Neural cell (in vitro differentiated cells): ENCODE data around the gene PDS5B. TPM values are rescaled to one million over a fixed set of nuclear protein-coding genes. Genes with fewer than 3 reads are reported as not detected.

Source experiments
- H2AFZ ChIP-seq: fragments of 200-600, 300-800 bp; sonication (generic), shearing (Covaris generic); 2 replicates; pipeline ENCODE4 v1.6.0; 2014; ENCODE audit warnings: low read depth, mild to moderate bottlenecking, antibody characterized with exemption, low read length, moderate library complexity
- H3F3A ChIP-seq: fragments of 200-600 bp; shearing (Covaris generic); 2 replicates; pipeline ENCODE4 v1.6.1; 2016; ENCODE audit warnings: mild to moderate bottlenecking, moderate library complexity, mixed read lengths, antibody characterized with exemption, low read length; ENCODE audit not compliant: insufficient read depth, poor library complexity, severe bottlenecking
- H3K27ac ChIP-seq: fragments of 200-600, 300-800 bp; sonication (generic), shearing (Covaris generic); 2 replicates; pipeline ENCODE4 v1.5.1; 2014; ENCODE audit warnings: mild to moderate bottlenecking, low read length, moderate library complexity
- H3K27me3 ChIP-seq: fragments of 300-800, 200-600 bp; sonication (generic), shearing (Covaris generic); 2 replicates; pipeline ENCODE4 v1.6.0; 2014; ENCODE audit warnings: mild to moderate bottlenecking, low read depth, low read length, moderate library complexity; ENCODE audit not compliant: insufficient read depth
- H3K36me3 ChIP-seq: fragments of 300-800, 200-600 bp; sonication (generic), shearing (Covaris generic); 2 replicates; pipeline ENCODE4 v1.5.1; 2014; ENCODE audit warnings: mild to moderate bottlenecking, antibody characterized with exemption, low read length, moderate library complexity; ENCODE audit not compliant: insufficient read depth
- H3K4me2 ChIP-seq: fragments of 300-800, 200-600 bp; sonication (generic), shearing (Covaris generic); 2 replicates; pipeline ENCODE4 v1.6.0; 2014; ENCODE audit warnings: mild to moderate bottlenecking, low read length
- H3K4me3 ChIP-seq: fragments of 300-800, 200-600 bp; sonication (generic), shearing (Covaris generic); 2 replicates; pipeline ENCODE4 v1.5.1; 2014; ENCODE audit warnings: mild to moderate bottlenecking, low read length, moderate library complexity
- H3K79me2 ChIP-seq: fragments of 200-600 bp; shearing (Covaris generic); replicated peaks from 2 replicates; pipeline ENCODE4 v1.6.0; 2014; ENCODE audit warnings: mild to moderate bottlenecking, low read length, moderate library complexity; ENCODE audit not compliant: insufficient read depth
- H3K9ac ChIP-seq: fragments of 300-800, 200-600 bp; sonication (generic), shearing (Covaris generic); 2 replicates; pipeline ENCODE4 v1.6.1; 2016; ENCODE audit warnings: mild to moderate bottlenecking, low read length, mixed read lengths
- H3K9me2 ChIP-seq: fragments of 200-600 bp; shearing (Covaris generic); 2 replicates; pipeline ENCODE4 v1.6.1; 2016; ENCODE audit warnings: mild to moderate bottlenecking, low read length, mixed read lengths; ENCODE audit not compliant: insufficient read depth
- H3K9me3 ChIP-seq: fragments of 200-600, 300-800 bp; sonication (generic), shearing (Covaris generic); 2 replicates; pipeline ENCODE4 v1.6.1; 2016; ENCODE audit warnings: mild to moderate bottlenecking, mixed run types, low read length, moderate library complexity, mixed read lengths
- H4K20me1 ChIP-seq: fragments of 200-600 bp; shearing (Covaris generic); 2 replicates; pipeline ENCODE4 v1.6.1; 2016; ENCODE audit warnings: mild to moderate bottlenecking, mixed run types; ENCODE audit not compliant: insufficient read depth
- EP300 ChIP-seq: fragments of 450-650 bp; conservative IDR thresholded peaks from 2 replicates; pipeline ENCODE4 v1.6.1; 2014; ENCODE audit warnings: antibody characterized with exemption, mild to moderate bottlenecking, moderate library complexity; ENCODE audit not compliant: poor library complexity, severe bottlenecking
- EZH2 ChIP-seq: fragments of 200-600, 300-800 bp; shearing (Covaris generic), sonication (generic); IDR thresholded peaks from 2 replicates; pipeline ENCODE4 v1.6.1; 2014; ENCODE audit warnings: antibody characterized with exemption, low read length, borderline replicate concordance, mild to moderate bottlenecking; ENCODE audit not compliant: insufficient read depth, poor library complexity, severe bottlenecking
- MXI1 ChIP-seq: fragments of 450-650 bp; conservative IDR thresholded peaks from 2 replicates; pipeline ENCODE4 v1.6.1; 2014; ENCODE audit warnings: antibody characterized with exemption, mild to moderate bottlenecking; ENCODE audit not compliant: poor library complexity, severe bottlenecking
- POLR2AphosphoS5 ChIP-seq: IDR thresholded peaks from 2 replicates; pipeline ENCODE4 v1.6.1; 2012
- RAD21 ChIP-seq: fragments of 450-650 bp; conservative IDR thresholded peaks from 2 replicates; pipeline ENCODE4 v1.6.1; 2014; ENCODE audit warnings: antibody characterized with exemption, mild to moderate bottlenecking, moderate library complexity
- REST ChIP-seq: IDR thresholded peaks from 2 replicates; pipeline ENCODE4 v1.6.1; 2012; ENCODE audit warnings: borderline replicate concordance
- SMC3 ChIP-seq: fragments of 450-650 bp; conservative IDR thresholded peaks from 2 replicates; pipeline ENCODE4 v1.6.1; 2014; ENCODE audit warnings: antibody characterized with exemption, mild to moderate bottlenecking, moderate library complexity; ENCODE audit not compliant: poor library complexity
- TAF1 ChIP-seq: IDR thresholded peaks from 2 replicates; pipeline ENCODE4 v1.6.1; 2012; ENCODE audit warnings: low read depth
- polyA plus RNA-seq: library from polyadenylated mRNA; depleted of rRNA; stranded (reverse); fragments of >200 nt; gene quantifications from 2 replicates; pipeline ENCODE4 v1.2.3, GENCODE V29; 2014
- TF ChIP-seq, protein P1 (sequence below): fragments of 450-650 bp; IDR thresholded peaks from 2 replicates; pipeline ENCODE4 v1.5.1; 2014; ENCODE audit warnings: antibody characterized with exemption, mild to moderate bottlenecking, moderate library complexity; ENCODE audit not compliant: poor library complexity, severe bottlenecking

Gene PDS5B
- polyA plus RNA-seq, 1 donor from 2014 or later = 27.6 TPM

GRCh38 chr13:32824061-32824460 lies 237.8 kb downstream of the PDS5B start:
- Histone ChIP-seq H3K36me3 (no peaks in the 10 kb centered on the region), H3K9me2 (no peaks in the 10 kb centered on the region), H3K4me3 (no peak overlapping the region), H3K79me2 (no peaks in the 10 kb centered on the region), H3K9me3 (no peaks in the 10 kb centered on the region), H2AFZ (no peak overlapping the region), H3K9ac (no peak overlapping the region), H3K27ac (no peak overlapping the region), H3K27me3 (no peaks in the 10 kb centered on the region), H3F3A (no peaks in the 10 kb centered on the region), H4K20me1 (no peaks in the 10 kb centered on the region), H3K4me2 (no peak overlapping the region)
- TF ChIP-seq TAF1 (no peak), POLR2AphosphoS5 (no peak), RAD21 (no peak), EZH2 (no peak), SMC3 (no peak), REST (no peak), EP300 (no peak), MXI1 (no peak)
- TF ChIP-seq, protein P1, sequence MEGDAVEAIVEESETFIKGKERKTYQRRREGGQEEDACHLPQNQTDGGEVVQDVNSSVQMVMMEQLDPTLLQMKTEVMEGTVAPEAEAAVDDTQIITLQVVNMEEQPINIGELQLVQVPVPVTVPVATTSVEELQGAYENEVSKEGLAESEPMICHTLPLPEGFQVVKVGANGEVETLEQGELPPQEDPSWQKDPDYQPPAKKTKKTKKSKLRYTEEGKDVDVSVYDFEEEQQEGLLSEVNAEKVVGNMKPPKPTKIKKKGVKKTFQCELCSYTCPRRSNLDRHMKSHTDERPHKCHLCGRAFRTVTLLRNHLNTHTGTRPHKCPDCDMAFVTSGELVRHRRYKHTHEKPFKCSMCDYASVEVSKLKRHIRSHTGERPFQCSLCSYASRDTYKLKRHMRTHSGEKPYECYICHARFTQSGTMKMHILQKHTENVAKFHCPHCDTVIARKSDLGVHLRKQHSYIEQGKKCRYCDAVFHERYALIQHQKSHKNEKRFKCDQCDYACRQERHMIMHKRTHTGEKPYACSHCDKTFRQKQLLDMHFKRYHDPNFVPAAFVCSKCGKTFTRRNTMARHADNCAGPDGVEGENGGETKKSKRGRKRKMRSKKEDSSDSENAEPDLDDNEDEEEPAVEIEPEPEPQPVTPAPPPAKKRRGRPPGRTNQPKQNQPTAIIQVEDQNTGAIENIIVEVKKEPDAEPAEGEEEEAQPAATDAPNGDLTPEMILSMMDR = no peak

- Histone ChIP-seq H3K27ac (no peak overlapping the region), H3K79me2 (no peaks in the 10 kb centered on the region), H3F3A (no peaks in the 10 kb centered on the region), H2AFZ (no peak overlapping the region), H3K9me3 (no peaks in the 10 kb centered on the region), H3K27me3 (no peaks in the 10 kb centered on the region), H3K9me2 (no peaks in the 10 kb centered on the region), H3K9ac (no peak overlapping the region), H3K4me2 (no peak overlapping the region), H3K36me3 (no peaks in the 10 kb centered on the region), H4K20me1 (no peaks in the 10 kb centered on the region), H3K4me3 (no peak overlapping the region)
- TF ChIP-seq EP300 (no peak), POLR2AphosphoS5 (no peak), TAF1 (no peak), MXI1 (no peak), EZH2 (no peak), REST (no peak), SMC3 (no peak), RAD21 (no peak)
- TF ChIP-seq, protein P1 = no peak
Measured at GRCh38 chr13:32824675-32825074, 238.4 kb downstream of the PDS5B start.
